ES-I3 (cell line): Measurements from ENCODE around the gene SNAI1.
"Not testable (repeated sequence)": the region's sequence is repeated elsewhere in the genome, so short reads cannot be mapped to it uniquely, and the experiment has no call there.

ENCODE experiments used
- H3K36me3 ChIP-seq: 2 replicates; pipeline ENCODE4 v1.6.1; 2013; ENCODE audit warnings: mild to moderate bottlenecking, low read length, control low read depth, moderate library complexity; ENCODE audit not compliant: insufficient read depth
- H3K4me1 ChIP-seq: 2 replicates; pipeline ENCODE4 v1.6.1; 2013; ENCODE audit warnings: mild to moderate bottlenecking, control low read depth, low read length; ENCODE audit not compliant: insufficient read depth
- H3K9ac ChIP-seq: 2 replicates; pipeline ENCODE4 v1.6.1; 2013; ENCODE audit warnings: low read depth, mild to moderate bottlenecking, low read length, moderate library complexity
- H3K9me3 ChIP-seq: 2 replicates; pipeline ENCODE4 v1.6.1; 2013; ENCODE audit warnings: mild to moderate bottlenecking, low read length, moderate library complexity; ENCODE audit not compliant: control insufficient read depth, insufficient read depth

SNAI1 gene

GRCh38 chr20:49987015-49987867, 4.5 kb downstream of the SNAI1 start:
- Histone ChIP-seq H3K9me3 (no peaks in the 10 kb centered on the region), H3K9ac (no peak overlapping the region), H3K4me1 (peaks cover 60% of the 10 kb centered on the region), H3K36me3 (no peaks in the 10 kb centered on the region; the same call in 1 of the 2 replicates)

GRCh38 chr20:49987868-49988690, 5.3 kb downstream of the SNAI1 start:
- H3K9me3 ChIP-seq: no peaks in the 10 kb centered on the region
- H3K36me3 ChIP-seq: no peaks in the 10 kb centered on the region; the same call in 1 of the 2 replicates
- peaks cover 60% of the 10 kb centered on the region for H3K4me1 ChIP-seq
- H3K9ac ChIP-seq: no peak overlapping the region

- Histone ChIP-seq H3K9ac (0 out of 2 replicates have a peak overlapping the region, but pooled peaks have one; percentile 0), H3K9me3 (no peaks in the 10 kb centered on the region), H3K36me3 (no peaks in the 10 kb centered on the region), H3K4me1 (peaks cover 56% of the 10 kb centered on the region)
These were observed 6.7 kb downstream of the SNAI1 start for GRCh38 chr20:49989234-49990065.

- Histone ChIP-seq H3K9me3 (no peaks in the 10 kb centered on the region), H3K4me1 (peaks cover 49% of the 10 kb centered on the region), H3K36me3 (no peaks in the 10 kb centered on the region), H3K9ac (0 out of 2 replicates have a peak overlapping the region, but pooled peaks have one; percentile 0)
These were observed 7.5 kb downstream of the SNAI1 start for GRCh38 chr20:49990271-49990720.

GRCh38 chr20:49993301-49993751, 10.5 kb downstream of the SNAI1 start:
- peaks cover 36% of the 10 kb centered on the region for H3K4me1 ChIP-seq
- H3K9me3 ChIP-seq: no peaks in the 10 kb centered on the region
- H3K9ac ChIP-seq: no peak overlapping the region
- no peaks in the 10 kb centered on the region for H3K36me3 ChIP-seq

GRCh38 chr20:49995586-49995985, 12.8 kb downstream of the SNAI1 start:
- Histone ChIP-seq H3K4me1 (peaks cover 20% of the 10 kb centered on the region), H3K9ac (no peak overlapping the region), H3K9me3 (no peaks in the 10 kb centered on the region), H3K36me3 (no peaks in the 10 kb centered on the region)

- not testable (repeated sequence) for H3K9me3 ChIP-seq, H3K36me3 ChIP-seq, H3K9ac ChIP-seq, H3K4me1 ChIP-seq
These were observed 15.9 kb downstream of the SNAI1 start for GRCh38 chr20:49998478-49999188.

- no peaks in the 10 kb centered on the region for H3K36me3 ChIP-seq
- H3K9me3 ChIP-seq: no peaks in the 10 kb centered on the region
- peaks cover 10% of the 10 kb centered on the region; the same call in 1 of the 2 replicates for H3K4me1 ChIP-seq
- no peak overlapping the region for H3K9ac ChIP-seq
These were observed 16.5 kb downstream of the SNAI1 start for GRCh38 chr20:49999329-49999728.

- H3K9me3 ChIP-seq, H3K4me1 ChIP-seq, H3K9ac ChIP-seq, H3K36me3 ChIP-seq: not testable (repeated sequence)
These were observed 17.9 kb downstream of the SNAI1 start for GRCh38 chr20:50000548-50001222.

- no peaks in the 10 kb centered on the region for H3K36me3 ChIP-seq
- no peaks in the 10 kb centered on the region for H3K9me3 ChIP-seq
- H3K4me1 ChIP-seq: peaks cover 10% of the 10 kb centered on the region; the same call in 1 of the 2 replicates
- H3K9ac ChIP-seq: no peak overlapping the region
These were observed 19.1 kb downstream of the SNAI1 start for GRCh38 chr20:50001784-50002311.

GRCh38 chr20:50003253-50003656, 20.5 kb downstream of the SNAI1 start:
- Histone ChIP-seq H3K36me3 (no peaks in the 10 kb centered on the region), H3K4me1 (peaks cover 7% of the 10 kb centered on the region; the same call in 1 of the 2 replicates), H3K9me3 (no peaks in the 10 kb centered on the region), H3K9ac (no peak overlapping the region)

GRCh38 chr20:50004229-50004628, 21.4 kb downstream of the SNAI1 start:
- Histone ChIP-seq H3K9ac (no peak overlapping the region), H3K36me3 (no peaks in the 10 kb centered on the region), H3K4me1 (peaks cover 4% of the 10 kb centered on the region; the same call in 1 of the 2 replicates), H3K9me3 (no peaks in the 10 kb centered on the region)
